Activated CD8-positive, alpha-beta memory T cell treated with anti-CD3 and anti-CD28 coated beads, Interleukin-2, amount 50 U/mL, for 4 hours (primary cell): ENCODE data around the gene TBC1D3B.
"Not testable (repeated sequence)": the region's sequence is repeated elsewhere in the genome, so short reads cannot be mapped to it uniquely, and the experiment has no call there.

ENCODE experiments used
- DNase-seq: peaks from one replicate; pipeline ENCODE4 v3.0.0-alpha.2; 2020

The TBC1D3B gene

DNA sequence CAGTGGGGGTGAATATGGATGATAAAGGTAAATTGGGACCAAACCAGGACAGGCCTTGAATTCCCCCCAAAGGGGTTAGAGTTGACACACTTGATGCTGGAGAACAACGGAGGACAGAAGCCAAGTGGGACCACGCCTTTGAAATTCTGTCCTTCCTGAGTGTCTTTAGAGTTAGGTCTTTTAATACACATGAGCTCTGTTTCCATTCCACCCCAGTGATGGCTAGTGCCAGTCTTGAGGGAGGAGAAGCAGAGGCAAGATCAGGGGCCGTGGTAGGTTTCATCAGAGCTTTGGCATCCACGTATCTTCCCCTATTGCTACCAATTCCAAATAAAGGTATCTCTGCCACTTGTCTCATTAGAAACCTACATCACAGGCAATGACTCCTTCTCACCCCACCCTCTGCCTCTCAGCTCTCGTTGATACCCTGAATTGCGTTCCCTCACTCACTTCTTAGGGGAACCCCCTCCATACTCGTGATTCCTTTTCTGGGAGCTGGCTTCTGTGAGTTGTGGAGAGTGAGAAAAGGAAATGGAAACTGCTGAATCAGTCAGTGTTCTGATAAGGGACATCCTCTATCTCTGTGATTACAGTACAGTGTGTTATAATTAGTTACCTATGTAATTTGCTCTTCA lies 22.5 kb upstream of the TBC1D3B start:
- no peak for DNase-seq

DNA sequence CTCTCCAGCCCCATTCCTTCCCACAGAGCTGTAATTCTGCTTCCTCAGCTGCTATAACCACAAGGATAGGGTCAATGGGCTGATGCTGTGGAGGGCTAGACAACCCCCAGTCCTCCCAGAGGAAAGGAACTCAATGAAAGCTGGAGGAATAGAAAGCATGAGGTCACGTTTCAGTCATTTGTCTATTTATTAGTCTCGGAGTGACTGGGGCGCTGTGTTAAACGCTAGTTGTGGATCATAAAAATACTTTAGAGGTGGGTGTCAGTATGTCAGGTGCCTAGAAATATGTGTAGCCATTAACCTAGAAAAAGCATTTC lies 20.9 kb upstream of the TBC1D3B start:
- no peak for DNase-seq

DNA sequence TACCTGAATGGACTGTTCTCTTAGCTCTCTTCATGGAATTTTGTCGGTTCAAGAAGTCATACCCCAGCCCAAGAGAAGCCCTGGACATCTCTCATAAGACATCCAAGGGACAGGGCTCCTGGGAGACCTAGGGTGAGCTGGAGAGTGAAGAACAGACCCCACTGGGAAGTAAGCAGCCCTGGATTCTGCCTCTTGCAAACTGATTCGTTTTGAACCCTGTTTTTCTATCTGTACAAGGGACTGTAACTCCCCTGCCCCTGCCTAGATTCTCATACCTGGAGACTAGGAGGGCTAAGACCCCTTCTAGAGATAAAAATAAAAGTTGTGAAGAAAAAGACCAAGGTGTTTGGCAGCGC lies 19.7 kb upstream of the TBC1D3B start:
- DNase-seq, result no peak

DNA sequence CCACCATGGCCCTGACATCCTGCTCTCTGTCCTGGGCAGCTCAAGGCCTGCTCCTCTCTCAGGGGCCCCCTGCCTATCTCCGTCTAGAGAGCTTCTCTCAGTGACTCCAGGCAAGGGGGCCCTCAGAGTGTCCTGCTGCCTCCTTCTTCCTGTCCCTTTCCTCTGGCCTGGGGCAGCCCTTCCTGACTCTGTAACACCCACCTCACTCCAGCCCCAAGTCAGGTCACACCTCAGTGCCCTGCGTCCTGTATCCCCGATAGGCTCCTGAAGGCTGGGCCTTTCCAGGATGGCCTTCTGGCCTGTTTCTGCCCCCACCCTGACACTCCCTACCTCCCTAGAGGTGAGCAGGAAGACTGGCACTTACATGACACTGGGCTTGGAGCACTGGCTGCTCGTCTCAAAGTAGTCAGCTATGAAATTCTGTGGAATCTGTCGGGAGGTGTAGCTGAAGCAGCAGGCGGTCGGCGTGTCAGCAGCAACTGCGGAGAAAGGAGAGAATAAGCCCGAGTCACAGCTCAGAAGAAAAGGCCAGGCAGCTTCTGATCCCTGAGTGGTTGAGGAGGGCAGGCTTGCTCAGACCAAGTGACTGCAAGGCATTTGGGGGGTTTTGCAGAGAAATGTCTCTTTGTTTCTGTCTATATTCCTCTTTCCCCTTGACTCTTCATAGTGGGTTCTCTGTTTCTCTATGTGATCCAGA lies 19.1 kb upstream of the TBC1D3B start:
- DNase-seq, result no peak

DNA sequence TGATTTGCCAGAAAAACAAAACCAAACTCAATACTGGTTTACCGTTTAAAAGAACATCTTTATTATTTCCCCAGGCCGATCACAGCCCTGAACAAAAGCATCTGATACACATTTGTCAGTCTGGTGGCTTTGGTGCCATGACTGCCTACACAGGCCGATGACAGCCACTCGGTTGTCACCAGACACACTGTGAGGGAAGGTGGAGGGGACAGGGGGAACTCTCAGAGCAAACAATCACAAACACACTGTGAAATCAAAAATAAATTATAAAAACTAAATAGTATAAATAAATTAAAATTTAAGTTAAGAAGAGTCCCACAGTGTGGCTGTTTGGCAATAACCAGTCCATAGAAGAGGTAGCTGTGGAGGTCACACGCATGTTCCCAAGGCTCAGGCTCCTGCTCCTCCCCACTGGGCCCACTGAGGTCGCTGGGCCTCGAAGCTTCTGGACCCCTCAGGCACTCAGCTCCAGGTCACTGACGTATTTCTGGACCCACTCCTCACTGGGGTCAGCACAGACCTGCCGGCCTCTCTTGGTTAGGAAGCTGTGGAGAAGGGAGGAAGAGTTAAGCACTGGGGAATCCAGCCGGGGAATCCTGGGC lies 18.5 kb upstream of the TBC1D3B start:
- not testable (repeated sequence) for DNase-seq

DNA sequence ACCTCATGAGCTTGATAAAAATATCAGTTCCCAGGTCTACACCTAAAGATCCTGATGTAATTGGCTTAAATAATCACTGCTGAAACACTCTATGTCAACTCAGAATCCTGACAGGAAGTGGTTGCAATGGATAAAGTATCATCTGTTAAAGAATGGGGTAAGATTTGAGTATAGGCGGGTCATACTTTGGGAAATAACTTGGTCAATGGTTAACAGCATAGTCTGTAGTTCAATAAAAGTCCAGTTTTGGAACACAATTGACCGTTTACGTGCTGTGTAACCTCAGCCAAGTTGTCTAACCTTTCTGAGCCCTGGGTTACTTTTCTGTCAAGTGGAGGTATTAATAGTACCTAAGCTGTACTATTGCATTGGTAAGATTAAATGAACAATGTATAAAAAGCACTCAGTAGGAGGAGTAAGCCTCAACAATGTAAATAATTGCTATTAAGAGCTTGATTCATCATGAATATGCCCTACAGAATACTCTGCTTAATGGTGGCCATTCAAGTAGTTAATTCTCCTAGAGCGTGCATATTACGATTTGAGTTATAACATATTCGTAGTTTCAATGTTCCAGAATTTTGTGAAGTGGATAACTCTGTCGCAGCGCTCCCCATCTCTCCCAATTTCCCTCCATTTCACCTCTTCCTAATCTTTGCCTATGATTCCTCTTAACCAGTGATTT lies 17.9 kb upstream of the TBC1D3B start:
- not testable (repeated sequence) for DNase-seq

DNA sequence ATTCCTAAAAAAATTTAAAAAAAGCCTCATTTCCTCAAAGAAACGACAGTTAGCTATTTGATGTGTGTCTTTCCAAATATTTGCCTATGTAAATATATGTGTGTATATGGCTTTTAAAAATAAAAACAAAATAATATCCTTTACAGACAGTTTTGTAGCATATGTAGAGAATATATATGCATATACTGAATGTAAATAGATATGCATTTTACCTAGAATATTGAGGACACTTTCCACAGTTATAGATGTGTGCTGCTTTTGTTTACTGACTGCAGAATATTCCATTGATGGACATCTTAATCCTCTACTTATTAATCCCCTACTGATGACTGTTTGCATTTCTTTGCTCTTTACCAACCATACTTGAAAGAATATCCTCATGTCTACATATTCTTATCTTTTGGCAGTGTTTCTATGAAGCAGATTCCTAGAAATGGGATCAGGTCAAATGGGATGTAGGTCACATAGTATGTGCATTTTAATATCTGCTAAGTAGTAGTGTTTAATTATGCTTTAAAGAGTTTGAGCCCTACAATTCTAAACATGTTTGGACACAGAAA lies 16.9 kb upstream of the TBC1D3B start:
- no peak for DNase-seq

DNA sequence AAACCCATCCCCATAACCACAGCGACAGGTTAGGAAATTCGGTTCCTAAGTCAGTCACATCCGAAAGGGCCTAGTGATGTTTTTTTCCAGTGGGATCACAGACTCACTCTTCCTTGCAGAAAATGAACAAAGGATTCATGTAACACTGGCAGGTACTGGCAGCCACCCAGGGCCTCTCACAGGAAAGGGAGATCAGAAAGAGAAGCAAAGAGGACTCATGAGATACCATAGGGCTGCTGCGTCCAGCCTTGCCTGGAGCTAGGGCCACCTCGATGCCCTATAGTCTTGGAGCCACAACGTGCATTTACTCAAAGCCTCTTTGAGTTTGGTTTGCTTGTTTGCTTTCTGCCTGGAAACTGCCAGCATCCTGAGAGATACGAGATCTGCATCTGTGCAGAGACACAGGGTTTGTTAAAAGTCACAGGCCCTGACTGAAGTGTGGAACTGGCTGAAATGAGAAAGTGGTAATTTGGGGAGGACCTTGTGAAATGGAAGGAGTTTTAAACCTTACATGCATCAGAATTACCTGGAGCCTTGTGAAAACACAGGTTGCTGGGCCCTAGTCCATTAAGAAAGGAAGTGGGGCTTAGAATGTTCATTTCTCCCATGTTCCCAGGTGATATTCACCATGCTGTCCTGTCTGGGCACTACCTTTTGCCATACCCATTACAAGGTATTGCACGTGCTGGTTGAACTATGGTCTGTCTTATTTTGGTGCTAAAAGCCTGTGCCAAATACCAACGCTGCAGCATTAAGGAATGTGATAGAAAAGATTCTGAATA lies 14.3 kb upstream of the TBC1D3B start:
- not testable (repeated sequence) for DNase-seq

DNA sequence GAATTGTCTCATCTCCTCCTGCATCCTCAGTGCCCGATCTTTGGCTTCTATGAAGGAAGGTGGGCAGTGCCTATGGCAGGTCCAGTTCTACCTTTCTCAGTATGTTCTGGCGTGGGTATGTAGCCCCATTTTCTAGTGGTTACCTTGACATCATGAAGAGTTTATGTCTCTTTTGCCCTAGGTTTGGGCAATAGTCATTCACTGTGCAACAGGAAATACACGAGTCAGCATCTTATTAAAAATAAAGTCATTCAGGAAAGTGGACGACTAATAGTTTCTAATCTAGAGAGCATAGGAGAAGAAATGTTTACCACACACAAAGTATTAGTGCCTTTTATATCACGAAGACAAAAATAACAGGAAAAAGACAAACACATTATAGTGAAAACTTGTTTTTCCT lies 13.6 kb upstream of the TBC1D3B start:
- DNase-seq, result not testable (repeated sequence)

DNA sequence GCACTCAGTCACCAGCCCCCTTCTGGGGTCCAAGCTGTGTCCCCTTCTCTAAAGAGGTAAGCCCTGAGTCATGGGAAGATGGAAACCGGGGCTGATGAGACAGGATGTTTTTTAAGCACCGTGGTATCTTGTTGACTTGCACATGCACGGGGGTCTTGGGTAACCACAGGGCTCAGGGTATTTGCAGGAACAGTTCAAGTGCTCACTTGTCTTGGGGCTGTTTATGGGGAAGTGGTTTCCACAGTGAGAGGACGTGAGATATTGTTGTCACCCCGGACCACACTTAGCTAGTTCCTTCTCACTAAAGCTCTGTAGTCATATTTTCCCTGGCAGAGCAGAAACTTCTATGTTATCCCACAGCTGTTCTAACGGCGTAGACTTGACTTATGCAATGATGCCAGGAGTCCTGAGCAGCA lies 12.5 kb upstream of the TBC1D3B start:
- peak; percentile 46 for DNase-seq

DNA sequence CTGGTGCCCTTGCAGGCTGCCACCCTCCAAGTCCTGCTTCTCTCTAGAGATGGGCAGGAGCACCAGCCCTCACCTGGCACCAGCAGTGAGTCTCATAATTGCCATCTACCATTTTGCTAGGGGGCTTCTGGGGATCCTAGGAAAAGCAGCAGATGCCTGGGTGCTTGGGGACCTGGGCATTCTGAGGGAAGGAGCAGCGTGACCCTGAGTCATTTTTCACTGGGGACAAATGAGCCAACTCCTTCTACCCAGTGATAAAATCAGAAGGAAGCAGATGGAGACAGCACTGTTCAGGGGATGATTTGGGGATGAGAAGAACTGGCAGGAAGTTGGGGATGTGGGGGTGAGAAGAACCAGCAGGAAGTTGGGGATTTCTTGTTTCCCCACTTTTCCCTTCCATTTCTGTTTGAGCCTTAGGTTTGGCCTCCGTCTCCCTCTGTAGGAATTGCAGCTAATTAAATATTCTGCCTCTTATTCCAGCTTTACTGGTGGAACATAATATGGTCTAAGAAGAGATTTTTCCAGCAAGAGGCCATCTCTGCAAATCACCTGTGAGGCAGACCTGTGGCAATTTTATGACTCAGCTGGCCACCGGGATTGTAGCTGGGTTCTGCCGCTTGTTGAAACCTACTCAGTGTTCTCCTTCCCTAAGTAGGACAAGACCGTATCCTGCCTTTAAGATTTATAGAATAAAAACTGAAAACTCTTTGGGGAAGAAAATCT lies 11.7 kb upstream of the TBC1D3B start:
- not testable (repeated sequence) for DNase-seq

DNA sequence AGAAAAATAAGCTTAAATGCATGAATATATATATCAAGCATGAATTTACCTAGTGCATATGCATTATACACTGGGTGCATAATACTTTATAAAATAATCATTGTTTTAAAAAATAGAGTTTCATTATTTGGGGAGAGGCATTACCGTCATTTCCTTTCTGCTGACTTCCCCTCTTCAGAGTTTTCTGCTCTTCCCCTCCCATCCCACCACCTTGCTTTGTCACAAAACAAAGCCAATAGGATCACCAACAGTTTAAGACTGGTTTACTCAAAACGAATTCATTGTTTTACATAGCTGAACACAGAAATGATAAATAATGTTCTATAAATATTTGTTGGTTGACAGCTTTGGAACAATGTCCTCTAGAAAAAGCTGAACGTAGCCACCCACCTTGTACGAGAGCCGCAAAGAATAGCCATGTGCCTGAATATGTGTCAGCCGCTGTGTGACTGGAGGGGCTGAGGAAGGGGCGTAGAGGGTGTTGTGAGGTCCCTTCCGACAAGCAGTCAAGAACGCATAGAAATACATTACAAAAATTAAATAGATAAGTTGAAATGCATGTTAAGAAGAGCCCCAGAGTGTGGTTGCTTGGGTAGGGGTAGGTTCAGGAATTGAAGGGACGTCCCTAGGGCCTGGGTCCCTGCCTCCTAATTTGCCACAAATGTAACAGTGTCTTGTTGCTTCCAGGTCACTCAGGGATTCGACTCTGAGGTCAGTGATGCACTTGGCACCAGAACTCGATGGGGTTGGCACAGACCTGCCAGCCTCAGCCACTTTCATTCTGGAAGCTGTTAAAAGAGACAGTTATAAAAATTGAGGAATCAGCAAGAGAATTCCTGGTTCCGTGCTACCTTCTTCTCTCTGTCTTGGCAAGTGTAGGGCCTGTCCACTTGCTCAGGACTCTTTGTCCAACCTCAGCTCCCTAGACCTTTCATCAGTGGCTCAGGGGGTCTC lies 10.7 kb upstream of the TBC1D3B start:
- DNase-seq, result not testable (repeated sequence)

DNA sequence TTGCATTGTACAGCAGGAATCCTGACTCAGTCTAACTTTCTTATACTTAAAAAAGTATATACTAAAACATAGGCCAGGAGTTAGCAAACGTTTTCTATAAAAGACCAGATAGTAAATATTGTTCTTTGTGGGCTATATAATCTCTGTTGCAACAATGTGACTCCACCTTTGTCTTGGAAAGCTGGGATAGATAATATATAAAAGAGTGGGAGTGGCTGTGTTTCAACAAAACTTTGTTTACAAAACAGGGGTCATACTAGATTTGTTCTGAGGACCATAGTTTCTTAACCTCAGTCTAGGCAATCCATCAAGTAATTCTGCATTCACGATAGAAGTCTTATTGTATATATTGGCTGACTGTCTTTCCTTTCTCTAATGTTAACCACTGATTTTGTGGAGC lies 9.0 kb upstream of the TBC1D3B start:
- DNase-seq, result no peak

DNA sequence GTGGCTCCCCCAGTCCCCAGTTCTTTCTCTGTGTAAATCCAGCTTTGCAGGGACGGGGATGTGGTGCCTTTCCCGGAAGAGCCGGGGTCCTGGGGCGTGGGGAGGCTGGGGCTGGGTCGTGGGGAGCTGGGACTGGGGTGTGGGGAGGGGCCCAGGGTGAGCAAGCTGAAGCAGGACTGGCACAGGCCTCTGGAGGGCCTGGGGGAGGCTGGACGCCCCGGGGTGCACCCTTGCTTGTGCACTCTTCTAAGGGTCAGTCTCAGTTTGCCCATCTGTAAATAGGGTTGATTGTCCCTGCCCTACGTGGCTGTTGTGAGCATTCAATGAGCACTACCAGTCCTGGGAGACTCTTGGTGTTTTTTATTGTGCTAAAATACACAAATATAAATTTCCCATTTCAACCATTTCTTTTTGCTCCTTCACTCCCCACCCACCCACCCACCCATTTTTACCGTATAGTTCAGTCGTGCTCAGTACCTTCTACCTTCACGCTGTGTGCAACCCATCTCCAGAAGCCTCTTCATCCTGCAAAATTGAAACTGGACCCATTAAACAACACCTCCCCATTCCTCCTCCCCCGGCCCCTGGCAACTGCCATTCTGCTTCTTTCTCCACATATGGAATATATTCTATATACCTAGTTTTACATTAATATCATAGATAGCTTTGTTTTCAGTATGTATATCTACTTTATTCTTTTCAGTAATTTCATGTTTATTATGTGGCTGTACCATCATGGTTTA lies 7.8 kb upstream of the TBC1D3B start:
- no peak for DNase-seq

DNA sequence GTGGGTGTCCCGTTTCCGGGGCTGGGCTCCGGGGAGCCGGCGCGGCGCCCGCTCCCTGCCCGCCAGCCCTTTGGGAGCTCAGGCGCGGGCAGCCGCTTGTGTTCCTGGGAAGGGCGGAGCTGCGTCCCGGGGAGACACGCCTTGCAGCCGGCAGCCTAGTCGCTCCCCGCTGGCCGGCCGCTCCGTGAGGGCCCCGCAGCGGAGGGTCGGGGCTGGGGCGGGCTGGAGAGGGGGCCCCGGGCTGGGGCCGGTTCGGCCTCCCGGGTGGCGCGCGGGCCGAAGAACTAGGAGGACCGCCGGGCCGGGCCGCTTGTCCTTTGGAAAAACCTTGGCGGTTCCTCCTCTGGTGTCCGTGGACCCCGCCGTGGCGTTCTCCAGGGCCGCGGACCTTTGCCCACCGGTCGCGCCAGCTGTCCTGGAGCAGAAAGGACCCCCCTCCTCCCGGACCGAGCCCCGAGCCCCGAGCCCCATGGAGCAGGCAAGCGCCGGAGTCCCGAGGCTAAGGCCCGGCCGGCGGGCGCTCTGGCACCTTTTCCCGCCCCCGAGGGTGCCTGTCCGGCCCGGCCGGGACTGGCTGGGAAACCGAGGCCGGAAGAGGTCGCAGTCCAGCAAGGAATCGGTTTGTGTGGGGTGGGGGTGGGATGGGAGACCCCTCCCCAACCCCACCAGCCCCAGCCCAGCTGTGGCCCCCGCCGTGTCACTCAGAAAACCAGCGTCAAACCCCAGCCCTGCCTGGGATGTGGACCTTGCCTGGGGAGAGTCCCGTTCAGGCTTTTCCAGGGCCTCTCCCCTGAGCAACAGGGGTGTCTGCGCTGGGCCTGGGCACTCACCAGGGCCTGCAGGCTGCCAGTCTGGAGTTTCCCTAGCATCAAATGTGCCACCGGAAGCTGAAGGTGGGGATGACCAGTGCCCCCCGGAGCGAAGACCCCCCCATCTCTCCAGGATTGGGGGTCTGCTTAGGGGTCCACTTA lies 6.8 kb upstream of the TBC1D3B start:
- no peak for DNase-seq

DNA sequence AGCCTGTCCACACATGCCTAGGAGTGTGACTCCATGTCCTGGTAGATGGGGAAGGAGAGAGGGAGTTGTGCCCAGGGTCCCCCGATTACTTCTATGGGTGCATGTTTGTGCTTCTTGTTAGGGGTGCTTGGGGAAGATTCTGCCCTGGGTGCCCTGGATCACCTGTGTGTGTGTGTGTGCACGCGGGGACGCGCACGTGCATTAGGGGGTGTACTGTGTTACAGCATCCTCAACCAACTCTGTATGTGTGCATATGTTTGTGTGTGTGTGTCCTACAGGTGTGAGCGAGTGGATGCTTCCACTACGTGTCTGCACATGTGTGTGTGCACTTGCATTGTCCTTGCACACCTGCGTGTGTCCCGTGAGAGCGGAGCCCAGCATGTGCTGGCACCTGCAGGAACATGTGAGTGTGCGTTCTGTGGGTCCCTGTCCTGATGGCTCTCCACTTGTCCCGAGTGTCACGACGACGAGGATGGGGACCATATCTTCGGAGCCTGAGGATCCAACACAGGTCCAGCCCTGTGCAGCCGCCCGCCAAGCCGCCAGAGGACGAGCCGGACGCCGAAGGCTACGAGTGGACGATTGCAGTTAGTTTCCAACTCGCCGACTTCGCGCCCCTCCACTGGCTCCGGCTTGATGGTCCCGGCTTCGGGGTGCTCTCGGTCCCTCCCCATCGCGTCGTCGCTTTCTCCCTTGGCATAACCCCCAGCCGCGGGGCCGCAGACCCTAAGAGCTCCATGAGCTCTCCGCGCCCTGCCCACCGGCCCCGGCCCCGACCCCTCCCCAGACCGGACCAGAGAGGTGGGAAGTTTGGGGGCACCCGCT lies 6.0 kb upstream of the TBC1D3B start:
- DNase-seq, result no peak

DNA sequence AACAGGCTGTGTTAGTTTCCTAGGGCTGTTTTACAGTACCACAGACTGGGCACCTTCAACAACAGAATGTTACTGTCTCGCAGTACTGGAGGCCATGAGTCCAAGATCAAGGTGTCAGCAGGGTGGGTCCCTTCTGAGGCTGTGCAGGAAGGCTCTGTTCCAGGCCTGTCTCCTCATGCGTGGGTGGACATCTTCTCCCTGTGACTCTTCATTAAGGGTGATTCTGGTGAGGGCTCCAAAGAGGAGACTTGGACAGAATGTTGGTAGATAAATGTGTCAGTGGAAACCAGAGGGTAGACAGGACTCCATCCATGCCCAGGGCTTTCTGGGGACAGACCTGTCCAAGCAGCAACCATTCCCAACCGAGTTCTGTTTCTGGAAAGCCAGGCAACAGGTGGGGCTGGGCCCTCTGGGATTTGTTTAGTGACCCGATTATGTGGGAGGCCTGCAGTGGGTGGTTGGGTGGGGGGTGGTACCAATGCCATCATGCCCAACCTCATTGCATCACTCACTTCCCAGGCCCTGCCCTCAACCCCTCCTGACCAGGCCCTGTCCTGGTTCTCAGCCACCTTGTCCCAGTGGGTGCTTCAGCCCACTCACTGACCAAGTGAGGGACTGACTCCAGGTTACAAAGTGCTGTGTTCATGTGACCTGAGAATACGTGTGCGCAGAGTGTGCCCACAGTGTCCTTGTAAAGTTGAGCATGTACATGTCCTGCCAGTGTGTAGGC lies 5.2 kb upstream of the TBC1D3B start:
- DNase-seq, result not testable (repeated sequence)
